Stomach smooth muscle (tissue), 2 donors: ENCODE data around the gene ABCC1.
"Not testable (repeated sequence)": the region's sequence is repeated elsewhere in the genome, so short reads cannot be mapped to it uniquely, and the experiment has no call there.

ENCODE experiments used
- H3K27ac ChIP-seq: one replicate; pipeline ENCODE4 v1.7.0; 2013; ENCODE audit warnings: mild to moderate bottlenecking, low read length, inconsistent platforms
- H3K27me3 ChIP-seq, 2 donors: one replicate each; pipeline ENCODE4 v1.7.0; 2013; ENCODE audit warnings: low read length in 2 of 2; ENCODE audit not compliant: insufficient read depth in 2 of 2, control insufficient read depth in 1 of 2
- H3K36me3 ChIP-seq, 2 donors: one replicate each; pipeline ENCODE4 v1.7.0; 2013; ENCODE audit warnings: low read length in 2 of 2; ENCODE audit not compliant: control insufficient read depth in 2 of 2, insufficient read depth in 2 of 2
- H3K4me1 ChIP-seq: one replicate; pipeline ENCODE4 v1.7.0; 2013; ENCODE audit warnings: low read length; ENCODE audit not compliant: control insufficient read depth, insufficient read depth
- H3K4me3 ChIP-seq, 2 donors: one replicate each; pipeline ENCODE4 v1.7.0; 2013; ENCODE audit warnings: low read length in 2 of 2
- H3K9ac ChIP-seq, 2 donors: one replicate each; pipeline ENCODE4 v1.7.0; 2013; ENCODE audit warnings: low read length in 2 of 2, mild to moderate bottlenecking in 1 of 2
- H3K9me3 ChIP-seq, 2 donors: one replicate each; pipeline ENCODE4 v1.7.0; 2013; ENCODE audit warnings: low read length in 2 of 2; ENCODE audit not compliant: control insufficient read depth in 2 of 2
- donor health status: healthy.
- donor health status: Pancreatic carcinoma.

The ABCC1 gene

GRCh38 chr16:16184594-16184993 lies 235.2 kb downstream of the ABCC1 start:
- peaks cover 0 to 5% of the 10 kb centered on the region in 2 donors for H3K36me3 ChIP-seq
- H3K4me1 ChIP-seq: no peaks in the 10 kb centered on the region
- no peak overlapping the region for H3K9ac ChIP-seq
- no peak overlapping the region for H3K4me3 ChIP-seq
- no peak overlapping the region for H3K27ac ChIP-seq
- no peaks in the 10 kb centered on the region for H3K9me3 ChIP-seq
- H3K27me3 ChIP-seq: no peaks in the 10 kb centered on the region

DNA sequence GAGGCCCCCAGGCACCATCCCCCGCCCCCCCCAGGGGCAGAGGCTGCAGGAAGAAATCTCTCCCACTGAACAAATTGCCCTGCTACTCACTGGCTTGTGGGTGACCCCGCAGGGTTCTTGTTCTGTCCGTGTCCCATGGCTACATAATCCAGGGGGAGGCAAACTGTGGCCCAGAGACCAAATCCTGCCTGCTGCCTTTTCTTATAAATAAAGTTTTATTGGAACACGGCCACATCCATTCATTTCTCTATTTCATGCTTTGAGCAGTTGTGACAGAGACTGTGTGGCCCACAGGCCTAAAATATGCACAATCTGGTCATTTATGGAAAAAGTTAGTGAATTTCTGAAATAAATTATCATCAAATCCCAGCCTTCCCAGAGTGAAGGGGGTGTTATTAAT lies 235.7 kb downstream of the ABCC1 start:
- Histone ChIP-seq H3K27me3 (no peaks in the 10 kb centered on the region), H3K4me3 (no peak overlapping the region), H3K36me3 (peaks cover 0 to 5% of the 10 kb centered on the region in 2 donors), H3K9ac (no peak overlapping the region), H3K9me3 (no peaks in the 10 kb centered on the region), H3K4me1 (no peaks in the 10 kb centered on the region), H3K27ac (no peak overlapping the region)

DNA sequence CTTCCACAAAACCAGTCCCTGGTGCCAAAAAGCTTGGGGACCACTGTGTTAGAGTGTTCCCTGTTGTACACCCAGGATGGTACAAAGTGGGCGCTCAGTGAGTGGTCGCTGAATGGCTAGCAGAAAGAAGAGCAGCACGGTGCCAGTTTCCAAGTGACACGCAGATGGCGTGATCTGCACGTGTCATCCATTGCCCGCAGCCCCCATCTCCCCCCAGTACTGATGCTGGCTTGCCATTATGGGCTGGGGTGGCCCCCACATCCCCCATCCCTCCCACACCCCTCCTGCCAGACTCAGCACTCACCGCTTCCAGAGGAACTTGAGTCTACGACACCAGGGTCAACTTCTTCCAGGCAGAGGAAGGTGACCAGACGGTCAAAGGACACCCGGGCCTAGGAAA lies 237.4 kb downstream of the ABCC1 start:
- no peak overlapping the region for H3K27ac ChIP-seq
- peaks cover 0 to 5% of the 10 kb centered on the region in 2 donors for H3K36me3 ChIP-seq
- H3K9ac ChIP-seq: no peak overlapping the region
- H3K4me1 ChIP-seq: peaks cover 2% of the 10 kb centered on the region
- no peaks in the 10 kb centered on the region for H3K27me3 ChIP-seq
- H3K4me3 ChIP-seq: no peak overlapping the region
- no peaks in the 10 kb centered on the region for H3K9me3 ChIP-seq

GRCh38 chr16:16188827-16189226 lies 239.4 kb downstream of the ABCC1 start:
- no peak overlapping the region for H3K27ac ChIP-seq
- peaks cover 0 to 5% of the 10 kb centered on the region in 2 donors for H3K36me3 ChIP-seq
- H3K4me3 ChIP-seq: no peak overlapping the region
- peaks cover 4% of the 10 kb centered on the region for H3K4me1 ChIP-seq
- no peak overlapping the region for H3K9ac ChIP-seq
- H3K27me3 ChIP-seq: no peaks in the 10 kb centered on the region
- no peaks in the 10 kb centered on the region for H3K9me3 ChIP-seq

DNA sequence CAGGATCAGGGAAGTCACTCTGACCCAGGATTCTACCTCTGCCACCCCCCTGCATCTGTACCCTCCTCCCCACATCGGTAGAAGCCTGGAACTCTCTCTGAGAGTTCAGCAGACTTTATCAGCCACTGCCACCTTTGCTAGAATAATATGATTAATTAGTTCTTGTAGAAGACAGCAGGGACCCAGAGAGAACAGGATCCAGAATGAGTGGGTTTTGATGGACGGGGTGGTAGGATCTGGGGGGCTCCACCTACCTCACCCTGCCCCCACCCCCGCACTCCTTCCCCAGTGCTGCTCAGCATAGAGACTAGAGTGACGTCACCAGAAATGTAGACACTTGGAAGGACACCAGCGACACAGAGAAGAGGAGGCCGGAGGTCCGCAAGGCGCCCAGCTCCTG lies 240.4 kb downstream of the ABCC1 start:
- H3K4me3 ChIP-seq: no peak overlapping the region
- H3K36me3 ChIP-seq: peaks cover 0 to 2% of the 10 kb centered on the region in 2 donors
- no peak overlapping the region for H3K9ac ChIP-seq
- H3K4me1 ChIP-seq: peaks cover 6% of the 10 kb centered on the region
- no peak overlapping the region for H3K27ac ChIP-seq
- H3K9me3 ChIP-seq: no peaks in the 10 kb centered on the region
- H3K27me3 ChIP-seq: no peaks in the 10 kb centered on the region

DNA sequence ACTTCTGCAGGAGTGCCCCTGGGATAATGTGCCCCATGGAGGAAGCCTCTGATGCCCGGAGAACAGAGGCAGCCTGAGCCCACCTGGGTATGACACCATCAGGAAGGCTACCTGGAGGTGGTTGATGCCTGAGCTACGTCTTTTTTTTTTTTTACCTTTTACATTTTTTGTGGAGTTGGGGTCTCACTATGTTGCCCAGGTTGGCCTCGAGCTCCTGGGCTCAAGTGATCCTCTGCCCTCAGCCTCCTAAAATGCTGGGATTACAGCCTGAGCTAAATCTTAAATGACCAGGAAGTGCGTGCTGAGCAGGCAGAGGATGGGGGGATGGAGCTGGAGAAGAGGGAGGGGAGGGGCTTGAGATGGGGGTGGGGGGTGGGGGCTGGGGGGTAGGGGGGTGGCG lies 241.1 kb downstream of the ABCC1 start:
- Histone ChIP-seq H3K27me3 (no peaks in the 10 kb centered on the region), H3K9me3 (no peaks in the 10 kb centered on the region), H3K36me3 (peaks cover 0 to 2% of the 10 kb centered on the region in 2 donors), H3K9ac (no peak overlapping the region), H3K4me3 (no peak overlapping the region), H3K27ac (no peak overlapping the region), H3K4me1 (peaks cover 9% of the 10 kb centered on the region)

DNA sequence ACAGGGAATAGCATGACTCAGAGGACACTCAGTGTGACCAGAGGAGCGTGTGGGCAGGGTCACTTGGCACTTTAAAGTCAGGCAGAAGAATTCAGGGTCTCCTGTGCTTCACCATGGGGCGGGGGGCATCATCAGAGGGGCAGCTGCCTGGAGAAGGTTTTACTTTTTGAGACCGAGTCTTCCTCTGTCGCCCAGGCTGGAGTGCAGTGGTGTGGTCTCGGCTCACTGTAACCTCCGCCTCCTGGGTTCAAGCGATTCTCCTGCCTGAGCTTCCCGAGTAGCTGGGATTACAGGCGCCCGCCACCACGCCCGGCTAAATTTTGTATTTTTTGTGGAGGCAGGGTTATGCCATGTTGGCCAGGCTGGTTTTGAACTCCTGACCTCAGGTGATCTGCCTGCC lies 241.6 kb downstream of the ABCC1 start:
- not testable (repeated sequence) for H3K9ac ChIP-seq, H3K4me1 ChIP-seq, H3K4me3 ChIP-seq, H3K27me3 ChIP-seq, H3K27ac ChIP-seq, H3K36me3 ChIP-seq, H3K9me3 ChIP-seq

- no peaks in the 10 kb centered on the region for H3K27me3 ChIP-seq
- H3K27ac ChIP-seq: no peak overlapping the region
- no peaks in the 10 kb centered on the region for H3K9me3 ChIP-seq
- peaks cover 0 to 2% of the 10 kb centered on the region in 2 donors for H3K36me3 ChIP-seq
- peaks cover 9% of the 10 kb centered on the region for H3K4me1 ChIP-seq
- no peak overlapping the region for H3K9ac ChIP-seq
- no peak overlapping the region for H3K4me3 ChIP-seq
These were observed 242.2 kb downstream of the ABCC1 start for GRCh38 chr16:16191493-16192167.
